NCI-H1694 treated with DMSO at 0.1 percent for 48 hours (cell line): Measurements from ENCODE around the gene HERPUD1.
"Not testable (repeated sequence)": the region's sequence is repeated elsewhere in the genome, so short reads cannot be mapped to it uniquely, and the experiment has no call there.

Experiments used
- DNase-seq: peaks from one replicate; lab custom pipeline; 2025; lab: John Stamatoyannopoulos, UW

Gene HERPUD1

GRCh38 chr16:56961386-56961785 lies 29.4 kb downstream of the HERPUD1 start:
- DNase-seq, result no peak

- no peak for DNase-seq
These were observed 29.9 kb downstream of the HERPUD1 start, which contains the start of gene CETP for GRCh38 chr16:56961851-56962281. Gene CETP, plus strand, starts transcription at chr16:56961950. Its CDS starts 30 bp downstream, at chr16:56961980.

GRCh38 chr16:56964243-56965148 lies 32.6 kb downstream of the HERPUD1 start:
- DNase-seq, result peak; percentile 44

GRCh38 chr16:56965149-56966092 lies 33.5 kb downstream of the HERPUD1 start:
- DNase-seq, result no peak

- no peak for DNase-seq
These were observed 34.1 kb downstream of the HERPUD1 start for GRCh38 chr16:56966093-56966475.

GRCh38 chr16:56967733-56968132 lies 35.8 kb downstream of the HERPUD1 start:
- DNase-seq, result no peak

- no peak for DNase-seq
These were observed 37.8 kb downstream of the HERPUD1 start for GRCh38 chr16:56969769-56970168.

- DNase-seq, result no peak
These were observed 39.2 kb downstream of the HERPUD1 start for GRCh38 chr16:56970934-56971767.

GRCh38 chr16:56971768-56972043 lies 39.8 kb downstream of the HERPUD1 start:
- DNase-seq, result no peak

- no peak for DNase-seq
These were observed 40.7 kb downstream of the HERPUD1 start for GRCh38 chr16:56972403-56973293.

GRCh38 chr16:56973294-56973689 lies 41.4 kb downstream of the HERPUD1 start:
- DNase-seq, result no peak

- not testable (repeated sequence) for DNase-seq
These were observed 42.0 kb downstream of the HERPUD1 start for GRCh38 chr16:56973899-56974298.

GRCh38 chr16:56974549-56975300 lies 42.8 kb downstream of the HERPUD1 start:
- DNase-seq, result no peak

GRCh38 chr16:56975714-56976113 lies 43.8 kb downstream of the HERPUD1 start:
- DNase-seq, result no peak

- no peak for DNase-seq
These were observed 45.3 kb downstream of the HERPUD1 start for GRCh38 chr16:56977216-56977615.

- DNase-seq, result no peak
These were observed 46.0 kb downstream of the HERPUD1 start for GRCh38 chr16:56977823-56978430.

GRCh38 chr16:56980201-56980535 lies 48.2 kb downstream of the HERPUD1 start:
- DNase-seq, result no peak

- DNase-seq, result no peak
These were observed 49.1 kb downstream of the HERPUD1 start for GRCh38 chr16:56980792-56981724.
